GM19438 (cell line): ENCODE data around the gene CCDC30.
"Not testable (repeated sequence)": the region's sequence is repeated elsewhere in the genome, so short reads cannot be mapped to it uniquely, and the experiment has no call there.

Experiments used
- ATAC-seq: cut with Tn5 transposase; IDR thresholded peaks from one replicate; pipeline ENCODE4 v1.9.1; 2021; ENCODE audit warnings: low read depth; ENCODE audit not compliant: unreplicated experiment

CCDC30 gene

DNA sequence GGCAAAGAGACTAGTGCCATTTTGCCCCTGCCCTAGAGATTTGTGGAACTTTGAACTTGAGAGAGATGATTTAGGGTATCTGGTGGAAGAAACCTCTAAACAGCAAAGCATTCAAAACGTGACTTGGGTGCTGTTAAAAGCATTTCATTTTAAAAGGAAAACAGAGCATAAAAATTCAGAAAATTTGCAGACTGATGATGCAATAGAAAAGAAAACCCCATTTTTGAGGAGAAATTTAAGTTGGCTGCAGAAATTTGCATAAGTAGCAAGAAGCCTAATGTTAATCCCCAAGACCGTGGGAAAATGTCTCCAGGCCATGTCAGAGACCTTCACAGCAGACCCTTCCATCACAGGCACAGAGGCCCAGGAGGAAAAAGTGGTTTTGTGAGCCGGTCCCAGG lies 164.1 kb downstream of the CCDC30 start:
- not testable (repeated sequence) for ATAC-seq

DNA sequence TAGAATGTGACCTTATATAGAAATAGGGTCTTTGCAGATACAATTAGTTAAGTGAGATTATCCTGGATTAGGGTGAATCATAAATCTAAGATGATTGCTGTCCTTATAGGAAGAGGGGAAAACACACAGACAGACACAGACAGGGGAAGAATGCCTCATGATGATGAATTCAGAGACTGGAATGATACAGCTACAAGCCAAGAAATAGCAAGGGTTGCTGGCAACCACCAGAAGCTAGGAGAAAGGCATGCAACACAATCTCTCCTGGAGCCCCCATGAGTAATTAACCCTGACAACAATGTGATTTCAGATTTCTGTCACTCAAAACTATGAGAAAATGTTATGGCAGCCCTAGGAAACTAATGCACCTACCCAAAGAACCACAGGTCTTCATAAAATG lies 176.0 kb downstream of the CCDC30 start:
- no peak for ATAC-seq

DNA sequence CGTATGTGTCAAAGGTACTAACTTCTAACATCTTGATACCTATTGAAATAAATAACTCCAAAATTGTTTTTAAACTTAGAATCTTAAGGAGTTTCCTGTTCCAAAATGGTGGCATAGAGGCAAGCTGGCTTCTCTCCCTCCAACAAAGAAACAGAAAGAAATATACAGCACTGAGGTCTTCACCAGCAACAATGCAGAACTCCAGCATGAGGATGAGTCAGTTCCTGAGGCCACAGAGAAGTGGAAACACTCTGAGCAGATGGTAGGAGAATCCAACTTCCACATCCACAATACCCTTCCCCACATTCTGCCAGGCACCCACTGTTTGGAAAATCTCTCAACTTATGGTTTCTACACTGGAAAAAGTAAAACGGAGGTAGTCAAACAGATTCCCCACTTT lies 183.0 kb downstream of the CCDC30 start:
- no peak for ATAC-seq

DNA sequence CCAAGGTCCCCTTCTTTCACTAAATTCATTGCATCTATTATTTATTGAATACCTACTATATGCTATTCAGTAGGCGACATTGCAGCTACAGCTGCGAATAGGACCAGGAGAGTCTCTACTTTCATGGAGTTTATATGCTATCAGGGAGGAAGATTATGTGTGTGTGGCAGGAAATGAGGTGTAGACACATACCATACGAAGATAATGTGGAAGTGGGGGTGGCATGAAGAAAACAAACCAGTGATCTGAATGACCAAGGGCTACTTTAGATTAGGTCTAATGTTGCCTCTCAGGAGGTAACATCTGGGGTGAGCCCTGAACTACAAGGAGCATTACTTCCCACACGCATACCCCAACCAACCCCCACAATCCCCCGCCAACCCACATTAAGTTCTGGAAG lies 194.1 kb downstream of the CCDC30 start:
- ATAC-seq, result no peak

DNA sequence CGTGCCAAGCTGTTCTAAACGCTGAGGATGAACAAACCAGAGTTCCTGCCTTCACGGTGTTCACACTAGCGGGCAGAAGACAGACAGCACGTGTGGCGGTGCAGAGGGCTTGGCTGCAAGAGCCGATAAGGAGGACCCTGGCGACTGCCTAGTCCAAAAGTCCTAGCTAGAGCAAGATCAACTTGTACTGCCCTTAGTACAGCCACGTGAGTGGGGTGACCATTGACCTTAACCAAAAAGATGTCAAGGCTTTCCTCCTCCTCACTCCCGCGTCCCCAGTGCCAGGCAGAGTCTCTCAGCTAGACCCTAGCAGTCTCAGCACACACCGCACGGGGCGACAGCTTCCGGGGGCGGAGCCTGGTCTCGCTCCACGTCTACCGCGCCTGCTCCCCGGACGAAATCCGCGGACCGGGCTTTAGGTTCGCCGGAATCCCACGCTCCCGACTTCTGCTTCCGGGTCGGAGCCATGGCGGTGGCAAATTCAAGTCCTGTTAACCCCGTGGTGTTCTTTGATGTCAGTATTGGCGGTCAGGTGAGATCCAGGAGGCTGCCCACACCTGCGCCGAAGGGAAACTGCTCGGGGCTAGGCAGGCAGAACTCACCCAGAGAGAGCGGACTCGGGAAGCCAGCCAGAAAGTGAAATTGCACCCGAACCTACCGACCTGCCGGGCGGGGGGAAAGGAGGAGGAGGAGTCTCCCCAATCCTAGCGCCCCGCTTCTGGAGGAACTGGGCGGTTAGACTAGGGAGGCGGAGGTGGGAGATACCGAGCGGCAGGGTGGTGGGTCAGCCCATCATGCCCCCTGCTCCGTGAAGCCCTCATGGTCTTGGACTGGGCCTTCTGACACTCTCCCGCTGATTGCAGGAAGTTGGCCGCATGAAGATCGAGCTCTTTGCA lies 195.1 kb downstream of the CCDC30 start, which contains the start of gene PPIH:
PPIH (plus strand) TSS at position 443 of the 896 bp plus-strand sequence; CDS start at position 467, 24 bp downstream.
- peak; percentile 94 for ATAC-seq

DNA sequence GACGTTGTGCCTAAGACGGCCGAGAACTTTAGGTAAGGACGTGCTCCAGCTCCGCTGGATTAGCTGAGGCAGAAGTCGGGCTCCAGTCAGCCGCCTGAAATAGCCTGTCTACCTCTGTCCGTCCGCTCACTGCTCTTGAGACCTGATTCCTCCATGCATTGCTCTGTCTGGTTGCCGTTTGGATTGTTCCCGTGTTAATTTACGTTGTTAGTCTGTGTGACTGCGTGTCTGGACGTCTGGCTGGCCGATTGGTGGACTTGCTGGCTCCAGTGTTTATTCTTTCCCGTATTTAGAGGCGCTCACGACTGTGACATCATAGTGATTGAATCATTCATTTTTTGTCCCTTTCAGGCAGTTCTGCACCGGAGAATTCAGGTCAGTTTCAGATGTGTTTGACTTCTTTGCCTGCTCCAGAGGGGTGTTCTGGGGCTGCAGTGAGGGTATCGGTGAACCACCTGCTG lies 195.8 kb downstream of the CCDC30 start:
- ATAC-seq, result peak; percentile 9

DNA sequence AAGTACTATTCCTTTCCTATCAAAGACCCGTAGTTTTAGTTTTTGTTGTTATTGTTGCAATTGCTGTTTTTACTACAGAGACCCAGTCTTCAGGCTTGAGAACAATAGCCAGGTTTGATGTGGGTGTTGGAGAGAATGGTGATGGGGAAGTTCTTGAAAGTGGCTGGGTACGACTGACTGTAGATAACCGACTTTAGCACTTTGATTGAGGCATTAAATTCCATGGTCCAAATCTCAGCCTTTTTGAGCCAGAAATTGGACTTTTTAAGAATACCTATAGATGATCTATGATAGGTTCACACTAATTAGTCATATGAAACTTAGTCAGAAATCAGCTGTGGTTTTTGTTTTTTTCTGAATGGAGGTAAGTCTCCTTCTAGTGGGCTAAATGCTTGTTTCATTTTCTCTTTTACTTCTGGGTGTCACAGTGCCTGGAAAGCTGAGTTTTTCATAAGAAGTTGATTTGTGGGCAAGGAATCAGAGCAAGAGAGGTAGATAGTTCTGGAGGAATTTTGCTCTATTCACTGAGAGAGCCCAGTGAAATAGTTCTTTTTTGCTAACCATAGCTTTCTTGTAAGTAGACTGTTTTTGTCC lies 197.9 kb downstream of the CCDC30 start:
- ATAC-seq, result no peak

DNA sequence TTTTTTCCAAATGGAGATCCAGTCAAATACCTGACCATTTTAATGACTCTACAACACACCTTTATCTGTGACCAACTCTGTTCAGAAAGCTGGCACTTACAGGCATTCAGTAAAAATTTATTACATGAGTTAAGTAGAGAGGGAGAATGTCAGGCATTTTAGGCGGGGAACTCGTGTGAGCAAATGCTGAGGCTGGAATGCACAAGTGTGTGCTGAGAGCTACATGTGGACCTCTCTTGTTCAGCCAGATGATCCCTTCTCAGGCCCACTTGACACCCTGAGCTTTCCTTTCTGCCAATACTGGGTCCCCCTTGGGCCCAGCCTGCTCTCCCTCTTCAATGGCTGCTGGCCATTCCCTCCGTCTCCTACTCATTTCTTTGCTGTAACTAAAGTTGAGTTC lies 206.8 kb downstream of the CCDC30 start:
- ATAC-seq, result no peak

DNA sequence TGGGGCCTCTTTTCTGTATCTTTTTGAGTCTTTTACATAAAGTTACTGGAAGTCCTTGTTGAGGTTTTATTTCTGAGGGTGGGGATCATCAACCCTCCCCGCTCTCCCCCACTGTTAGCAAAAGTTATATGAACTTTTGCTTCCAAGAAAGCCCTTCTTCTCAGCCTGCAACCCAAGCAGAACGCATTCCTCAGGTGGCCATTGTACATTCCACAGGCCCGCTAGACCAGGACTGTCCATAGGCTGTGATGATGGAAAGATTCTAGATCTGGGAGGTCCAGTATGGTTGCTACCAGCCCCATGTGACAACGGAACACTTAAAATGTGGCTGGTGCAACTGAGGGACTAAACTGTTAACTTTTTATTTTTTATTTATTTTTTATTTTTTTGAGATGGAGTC lies 207.3 kb downstream of the CCDC30 start:
- no peak for ATAC-seq

DNA sequence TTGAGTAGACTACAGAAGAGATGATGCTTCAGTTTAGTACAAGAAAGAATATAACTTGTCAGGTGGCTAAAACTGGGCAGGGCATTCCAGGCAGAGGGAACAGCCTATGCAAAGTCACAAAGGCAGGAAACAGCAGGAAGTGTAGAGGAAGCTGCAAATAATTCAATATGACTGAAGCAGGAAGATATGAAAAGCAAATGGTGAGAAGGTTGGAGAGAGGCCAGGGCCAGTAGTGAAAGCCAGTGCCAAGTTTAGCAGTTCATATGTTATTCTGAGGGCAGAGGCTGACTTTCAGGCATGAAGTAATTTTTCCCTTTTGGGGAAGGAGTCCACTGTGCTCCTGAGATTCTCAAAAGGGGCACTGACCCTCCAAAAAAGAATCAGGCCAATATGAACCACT lies 211.1 kb downstream of the CCDC30 start:
- ATAC-seq, result no peak

DNA sequence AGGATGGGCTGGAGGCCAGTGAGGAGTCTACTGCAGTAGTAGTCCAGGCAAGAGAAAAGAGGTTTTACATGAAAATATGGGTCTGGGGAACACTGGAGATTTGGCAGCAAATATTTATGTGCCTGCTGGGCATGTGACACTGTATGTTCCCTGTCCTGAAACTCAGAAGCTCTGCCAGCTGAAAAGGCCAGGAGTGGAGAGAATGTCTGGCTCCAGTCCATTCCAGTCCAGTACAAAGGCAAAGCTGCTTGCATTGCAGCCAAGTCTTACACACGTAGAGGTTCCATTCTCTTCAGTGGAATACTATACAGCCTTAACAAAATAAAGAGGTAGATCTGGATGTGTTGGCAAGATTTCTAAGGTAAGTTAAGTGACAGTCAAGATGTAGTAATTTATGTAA lies 211.6 kb downstream of the CCDC30 start:
- no peak for ATAC-seq

DNA sequence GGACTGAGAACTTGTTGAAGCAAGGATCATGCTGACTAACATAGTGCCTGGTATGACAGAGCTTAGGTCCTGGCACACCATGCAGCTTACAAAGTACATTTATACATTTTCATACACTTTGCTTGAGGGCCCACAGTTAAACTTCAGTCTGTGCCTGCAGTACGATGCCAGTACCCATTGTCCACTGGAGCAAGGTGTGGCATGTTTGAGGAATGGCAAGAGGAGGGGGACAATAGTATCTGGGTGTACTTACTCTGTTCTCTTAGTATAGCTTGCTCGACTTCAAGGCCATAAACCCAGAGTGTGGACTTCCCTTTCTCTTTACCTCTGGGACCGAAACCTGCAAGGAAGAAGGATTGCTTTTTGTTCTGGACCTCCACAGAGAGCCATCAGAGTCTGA lies 212.4 kb downstream of the CCDC30 start:
- ATAC-seq, result no peak

DNA sequence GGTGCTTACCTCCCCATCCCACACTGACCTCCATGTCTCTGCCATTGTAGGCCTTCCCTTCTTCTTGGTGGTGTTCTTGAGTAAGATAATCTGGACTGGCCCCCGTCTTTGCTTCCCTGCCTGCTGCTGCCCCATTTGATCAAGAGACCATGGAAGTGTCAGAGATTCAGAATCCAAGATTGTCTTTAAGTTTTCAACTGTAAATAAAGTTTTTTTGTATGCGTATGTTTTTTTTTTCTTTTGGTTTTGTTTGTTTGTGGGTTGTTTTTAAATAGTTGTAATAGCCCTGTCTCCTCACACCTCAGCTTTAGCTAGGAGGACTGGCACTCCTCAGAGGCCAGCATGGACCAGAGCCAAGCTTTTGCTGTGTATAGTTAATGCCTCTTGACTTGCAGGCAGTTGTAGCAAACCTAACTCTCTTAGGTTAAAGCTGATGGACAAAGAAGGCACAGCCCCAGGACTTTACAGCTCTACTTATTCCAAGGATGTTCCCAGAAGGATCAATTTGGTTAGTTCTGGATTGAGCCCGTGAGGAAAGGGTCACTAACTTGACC lies 213.5 kb downstream of the CCDC30 start:
- no peak for ATAC-seq

DNA sequence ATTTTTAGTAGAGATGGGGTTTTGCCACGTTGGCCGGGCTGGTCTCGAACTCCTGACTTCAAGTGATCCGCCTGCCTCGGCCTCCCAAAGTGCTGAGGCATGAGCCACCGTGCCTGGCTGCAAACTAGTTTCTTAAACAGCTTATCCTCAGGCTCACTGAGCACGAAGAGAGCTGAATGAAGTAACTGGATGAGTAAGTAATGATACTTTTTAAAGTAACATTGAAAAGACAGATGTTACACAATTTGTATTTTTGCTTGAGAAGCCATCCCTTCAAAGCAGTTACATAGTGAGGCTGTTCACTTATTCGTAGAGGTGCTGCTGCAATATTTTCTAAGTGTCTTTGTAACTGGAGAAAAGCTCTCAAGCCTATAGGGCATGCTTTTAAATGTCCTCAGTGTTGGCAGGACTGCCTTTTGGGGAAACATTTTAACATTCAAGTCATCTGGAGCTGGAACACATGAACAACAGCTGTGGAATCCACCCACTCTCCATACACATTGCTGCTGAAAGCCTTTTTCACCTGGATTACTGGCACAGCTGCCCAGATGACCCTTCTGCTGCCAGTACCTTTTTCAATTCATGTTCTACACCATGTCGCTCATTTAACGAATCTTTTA lies 216.4 kb downstream of the CCDC30 start:
- no peak for ATAC-seq

DNA sequence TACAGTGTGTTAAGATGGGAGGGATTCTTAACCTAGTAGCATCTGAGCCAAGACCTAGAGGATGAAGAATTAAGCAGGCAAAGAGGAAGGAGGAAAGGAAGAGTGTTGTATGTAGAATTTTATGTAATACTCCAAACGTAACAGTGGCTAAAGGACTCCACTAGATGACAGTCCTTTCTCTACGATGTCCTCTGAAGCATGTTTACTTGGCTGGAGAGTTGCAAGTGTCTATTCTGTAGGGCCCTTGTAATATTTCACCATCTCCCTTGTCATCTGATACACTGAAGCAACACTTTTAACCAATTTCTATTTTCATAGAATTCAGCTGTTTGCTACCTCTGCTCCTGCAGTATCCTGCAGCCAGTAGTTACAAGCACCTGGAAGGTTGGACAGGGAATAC lies 217.0 kb downstream of the CCDC30 start:
- no peak for ATAC-seq

DNA sequence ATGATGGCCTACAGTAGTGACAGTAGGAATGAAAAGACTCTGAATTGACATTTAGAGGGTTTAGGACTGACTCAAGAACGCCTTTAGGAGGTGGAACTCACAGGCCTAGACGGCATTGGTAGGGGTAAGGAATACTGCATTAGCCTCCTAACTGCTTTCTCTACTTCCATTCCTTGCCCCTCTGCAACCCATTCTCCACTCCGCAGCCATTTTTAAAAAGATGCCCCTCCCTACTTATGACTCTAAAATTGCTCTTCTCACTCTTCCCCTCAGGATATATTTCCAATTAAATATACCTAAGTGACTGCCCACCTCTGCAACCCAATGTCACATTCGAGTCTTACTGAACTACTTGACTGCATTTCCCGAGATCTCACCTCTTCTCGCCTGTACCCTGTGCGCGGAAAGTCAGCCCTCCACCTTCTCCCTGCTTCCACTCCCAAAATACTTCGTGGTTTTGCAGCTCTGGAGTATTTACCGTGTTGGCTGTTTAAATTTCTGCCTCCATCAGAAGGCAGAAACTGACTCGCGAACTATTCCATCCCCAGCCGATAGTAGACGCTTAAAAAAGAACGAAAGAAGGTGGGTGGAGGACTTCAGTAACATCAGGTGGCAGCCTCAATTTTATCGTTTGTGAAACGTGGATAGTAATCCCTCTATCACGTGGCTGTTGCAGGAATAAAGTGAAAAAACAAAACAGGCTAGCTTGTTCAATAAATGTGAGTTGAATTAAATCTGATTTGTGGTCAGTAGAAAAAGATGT lies 218.0 kb downstream of the CCDC30 start:
- ATAC-seq, result no peak

DNA sequence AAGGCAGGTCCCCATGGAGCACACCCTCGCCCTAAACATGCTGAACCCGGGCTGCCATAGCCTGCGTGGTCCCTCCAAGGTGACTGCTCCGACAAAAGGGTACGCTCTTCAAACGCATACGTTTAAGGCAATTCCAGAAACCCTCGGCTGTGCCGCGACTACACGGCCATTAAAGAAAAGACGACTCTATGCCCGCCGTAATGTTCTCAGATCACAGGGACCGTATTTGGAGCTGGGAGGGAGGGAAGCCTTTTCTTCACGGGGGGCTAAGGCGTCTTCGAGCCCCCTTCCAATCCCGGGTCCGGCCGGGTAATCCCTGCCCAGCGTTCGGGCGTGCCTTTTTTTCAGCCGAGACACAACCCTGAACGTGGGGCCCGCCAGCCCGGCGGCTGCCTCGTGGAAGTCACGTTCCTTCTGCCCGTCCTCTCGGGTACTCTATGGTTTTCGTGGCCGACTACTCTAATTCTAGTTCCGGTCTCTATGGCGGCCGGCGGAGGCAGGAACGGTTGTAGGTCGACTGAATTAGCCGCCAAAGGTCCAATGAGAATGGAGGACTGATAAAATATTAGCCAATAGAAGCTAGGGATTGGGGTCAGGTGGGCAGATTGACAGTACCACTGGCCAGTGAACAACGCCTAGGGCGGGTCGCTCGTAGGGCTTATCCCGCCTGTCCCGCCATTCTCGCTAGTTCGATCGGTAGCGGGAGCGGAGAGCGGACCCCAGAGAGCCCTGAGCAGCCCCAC lies 218.8 kb downstream of the CCDC30 start, which contains the start of gene YBX1:
YBX1 (plus strand) TSS at position 678 of the 743 bp plus-strand sequence. CDS start 148 bp downstream, outside the sequence.
- peak; percentile 89 for ATAC-seq

DNA sequence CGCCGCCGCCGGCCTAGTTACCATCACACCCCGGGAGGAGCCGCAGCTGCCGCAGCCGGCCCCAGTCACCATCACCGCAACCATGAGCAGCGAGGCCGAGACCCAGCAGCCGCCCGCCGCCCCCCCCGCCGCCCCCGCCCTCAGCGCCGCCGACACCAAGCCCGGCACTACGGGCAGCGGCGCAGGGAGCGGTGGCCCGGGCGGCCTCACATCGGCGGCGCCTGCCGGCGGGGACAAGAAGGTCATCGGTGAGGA lies 219.3 kb downstream of the CCDC30 start:
- ATAC-seq, result peak; percentile 5

DNA sequence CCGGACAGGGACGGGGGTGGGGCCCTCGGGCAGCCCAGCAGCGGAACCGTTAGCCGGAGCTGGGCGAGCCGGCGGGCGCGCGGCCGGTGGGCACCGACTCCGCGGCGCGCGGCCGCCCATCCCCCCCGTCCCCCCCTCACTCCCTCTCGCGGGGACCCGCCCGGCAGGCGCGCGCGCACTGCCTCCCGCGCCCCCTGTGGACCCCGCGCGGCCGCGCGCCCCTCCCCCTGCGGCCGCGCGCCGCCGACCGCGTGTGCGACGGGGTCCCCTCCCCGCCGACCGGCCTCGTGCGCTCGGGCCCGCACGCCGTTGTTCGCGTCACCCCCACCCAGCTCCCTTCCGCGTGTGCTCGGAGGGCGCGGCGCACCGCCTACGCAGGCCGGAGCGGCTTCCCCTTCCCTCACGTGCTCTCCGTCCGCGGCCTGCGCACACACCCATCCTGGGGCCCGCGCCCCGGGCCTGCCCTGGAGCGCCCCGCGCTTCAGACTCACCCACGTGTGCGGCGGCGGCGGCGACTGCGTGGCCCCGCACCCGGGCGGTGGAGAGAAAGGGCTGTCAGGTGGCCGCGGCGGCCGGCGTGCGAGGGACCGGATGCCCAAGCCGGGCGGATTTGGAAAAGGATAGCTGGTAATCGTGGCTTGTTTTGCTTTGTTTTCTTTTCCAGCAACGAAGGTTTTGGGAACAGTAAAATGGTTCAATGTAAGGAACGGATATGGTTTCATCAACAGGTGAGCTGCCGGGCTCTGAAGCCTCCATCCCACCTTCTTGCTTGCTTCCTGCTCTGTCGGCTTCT lies 219.8 kb downstream of the CCDC30 start:
- peak; percentile 41 for ATAC-seq
